ENCODE data around the gene CCDC7.
"Not testable (repeated sequence)": the region's sequence is repeated elsewhere in the genome, so short reads cannot be mapped to it uniquely, and the experiment has no call there.

CCDC7 gene

GRCh38 chr10:32454148-32454547 is 8.2 kb downstream of the CCDC7 start:
- no peak for DNase-seq (ENCODE audit: low read depth in 3 of 3)

GRCh38 chr10:32459051-32459698 is 13.2 kb downstream of the CCDC7 start:
- DNase-seq (ENCODE audit: low read depth in 3 of 3) = no peak

GRCh38 chr10:32461203-32461602 is 15.3 kb downstream of the CCDC7 start:
- no peak for DNase-seq (ENCODE audit: low read depth in 3 of 3)

- DNase-seq (ENCODE audit: low read depth in 3 of 3) = no peak
These were observed 25.3 kb downstream of the CCDC7 start for GRCh38 chr10:32471232-32471631.

GRCh38 chr10:32477499-32477898 is 31.6 kb downstream of the CCDC7 start:
- no peak for DNase-seq (ENCODE audit: low read depth in 3 of 3)

- no peak for DNase-seq (ENCODE audit: low read depth in 3 of 3)
These were observed 35.7 kb downstream of the CCDC7 start for GRCh38 chr10:32481606-32482005.

- DNase-seq (ENCODE audit: low read depth in 3 of 3) = not testable (repeated sequence)
These were observed 37.1 kb downstream of the CCDC7 start for GRCh38 chr10:32483019-32483502.

- DNase-seq (ENCODE audit: low read depth in 3 of 3) = not testable (repeated sequence)
These were observed 42.1 kb downstream of the CCDC7 start for GRCh38 chr10:32488038-32488437.

GRCh38 chr10:32489158-32489557 is 43.2 kb downstream of the CCDC7 start:
- no peak for DNase-seq (ENCODE audit: low read depth in 3 of 3)

GRCh38 chr10:32489901-32490300 is 44.0 kb downstream of the CCDC7 start:
- DNase-seq (ENCODE audit: low read depth in 3 of 3) = no peak

- DNase-seq (ENCODE audit: low read depth in 3 of 3) = not testable (repeated sequence)
These were observed 48.6 kb downstream of the CCDC7 start for GRCh38 chr10:32494562-32494961.

GRCh38 chr10:32500136-32500535 is 54.2 kb downstream of the CCDC7 start:
- DNase-seq (ENCODE audit: low read depth in 3 of 3) = not testable (repeated sequence)

GRCh38 chr10:32501906-32502305 is 56.0 kb downstream of the CCDC7 start:
- DNase-seq (ENCODE audit: low read depth in 3 of 3) = no peak

- DNase-seq (ENCODE audit: low read depth in 3 of 3) = not testable (repeated sequence)
These were observed 60.0 kb downstream of the CCDC7 start for GRCh38 chr10:32505762-32506420.

- DNase-seq (ENCODE audit: low read depth in 3 of 3) = no peak
These were observed 65.7 kb downstream of the CCDC7 start for GRCh38 chr10:32511599-32511998.

- DNase-seq (ENCODE audit: low read depth in 3 of 3) = no peak
These were observed 70.9 kb downstream of the CCDC7 start for GRCh38 chr10:32516567-32517495.

GRCh38 chr10:32530231-32530630 is 84.3 kb downstream of the CCDC7 start:
- no peak for DNase-seq (ENCODE audit: low read depth in 3 of 3)

GRCh38 chr10:32538256-32538655 is 92.3 kb downstream of the CCDC7 start:
- DNase-seq (ENCODE audit: low read depth in 3 of 3) = no peak

GRCh38 chr10:32540691-32541470 is 94.9 kb downstream of the CCDC7 start:
- no peak for DNase-seq (ENCODE audit: low read depth in 3 of 3)

GRCh38 chr10:32548208-32548607 is 102.3 kb downstream of the CCDC7 start:
- no peak for DNase-seq (ENCODE audit: low read depth in 3 of 3)

- DNase-seq (ENCODE audit: low read depth in 3 of 3) = no peak
These were observed 110.9 kb downstream of the CCDC7 start for GRCh38 chr10:32556783-32557395.
